ENCODE data around the gene TVP23A.

DNA sequence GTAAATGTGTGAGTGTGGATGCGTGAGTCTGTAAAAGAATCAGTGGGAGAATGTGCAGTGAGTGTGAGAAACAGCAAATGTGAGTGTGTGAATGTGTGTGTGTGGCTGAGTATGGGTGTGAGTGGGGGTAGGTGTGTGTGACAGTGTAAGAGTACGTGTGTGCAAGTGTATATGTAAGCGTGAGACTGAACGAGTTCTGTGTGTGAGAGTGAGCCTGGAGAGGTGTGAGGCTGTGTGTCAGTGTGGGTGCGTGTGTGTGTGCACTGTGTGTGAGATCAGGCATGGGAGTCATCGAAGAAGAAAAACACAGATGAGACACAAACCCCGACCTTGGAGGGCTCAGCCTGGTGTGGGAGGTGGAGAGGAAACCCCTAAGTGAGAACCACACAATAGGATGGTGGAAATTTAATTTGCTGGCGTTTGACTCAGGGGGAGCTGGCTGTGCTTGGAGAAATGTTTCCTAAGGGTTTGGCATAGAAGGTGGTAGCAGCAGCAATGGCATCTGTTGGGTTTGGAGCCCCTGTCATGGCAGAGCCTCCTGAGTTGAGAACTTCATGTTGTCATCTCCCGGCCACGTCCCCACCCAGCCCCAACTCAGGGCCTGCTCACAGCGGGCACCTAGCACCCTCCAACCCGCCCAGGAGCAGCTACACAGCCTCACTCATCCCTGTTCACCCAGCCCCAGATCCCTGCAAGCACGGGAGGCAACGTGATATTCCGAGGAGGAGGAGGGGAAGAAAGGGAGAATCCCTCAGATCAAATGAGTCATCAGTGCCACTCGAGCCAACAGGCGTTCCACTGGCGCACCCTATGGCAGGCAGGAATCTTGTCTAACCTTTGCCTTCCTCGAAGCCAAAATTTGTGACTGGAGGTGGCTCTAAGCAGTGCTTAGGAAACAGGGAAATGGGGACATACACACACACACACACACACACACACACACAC lies 89.2 kb downstream of the TVP23A start:
- TF ChIP-seq CTCF (IDR thresholded peaks at IDR 0.05 in 8 of 11, conservative IDR thresholded peaks at IDR 0.05 in 3 of 11) (no peak), POLR2A (IDR thresholded peaks at IDR 0.05) (no peak), POLR2AphosphoS5 (IDR thresholded peaks at IDR 0.05) (no peak)

Data from spleen (tissue), 7 donors.